HL-60 (cell line): ENCODE data around the gene OR8B8.

ENCODE experiments used
- GABPA ChIP-seq: IDR thresholded peaks from 2 replicates; pipeline ENCODE4 v1.6.1; 2012; ENCODE audit warnings: low read depth
- POLR2AphosphoS5 ChIP-seq: IDR thresholded peaks from 2 replicates; pipeline ENCODE4 v1.6.1; 2012; ENCODE audit warnings: low read depth
- SPI1 ChIP-seq: IDR thresholded peaks from 2 replicates; pipeline ENCODE4 v1.6.1; 2012; ENCODE audit warnings: low read depth, mild to moderate bottlenecking, borderline replicate concordance
- TF ChIP-seq, protein P1 (sequence below): IDR thresholded peaks from one replicate; pipeline ENCODE4 v1.5.1; 2011; ENCODE audit warnings: low read length, control low read depth, inconsistent platforms; ENCODE audit not compliant: insufficient read depth
- TF ChIP-seq, protein P2 (sequence below): IDR thresholded peaks from 2 replicates; pipeline ENCODE4 v1.6.1; 2012; ENCODE audit warnings: low read depth; ENCODE audit not compliant: insufficient replicate concordance

- TF ChIP-seq, protein P1, sequence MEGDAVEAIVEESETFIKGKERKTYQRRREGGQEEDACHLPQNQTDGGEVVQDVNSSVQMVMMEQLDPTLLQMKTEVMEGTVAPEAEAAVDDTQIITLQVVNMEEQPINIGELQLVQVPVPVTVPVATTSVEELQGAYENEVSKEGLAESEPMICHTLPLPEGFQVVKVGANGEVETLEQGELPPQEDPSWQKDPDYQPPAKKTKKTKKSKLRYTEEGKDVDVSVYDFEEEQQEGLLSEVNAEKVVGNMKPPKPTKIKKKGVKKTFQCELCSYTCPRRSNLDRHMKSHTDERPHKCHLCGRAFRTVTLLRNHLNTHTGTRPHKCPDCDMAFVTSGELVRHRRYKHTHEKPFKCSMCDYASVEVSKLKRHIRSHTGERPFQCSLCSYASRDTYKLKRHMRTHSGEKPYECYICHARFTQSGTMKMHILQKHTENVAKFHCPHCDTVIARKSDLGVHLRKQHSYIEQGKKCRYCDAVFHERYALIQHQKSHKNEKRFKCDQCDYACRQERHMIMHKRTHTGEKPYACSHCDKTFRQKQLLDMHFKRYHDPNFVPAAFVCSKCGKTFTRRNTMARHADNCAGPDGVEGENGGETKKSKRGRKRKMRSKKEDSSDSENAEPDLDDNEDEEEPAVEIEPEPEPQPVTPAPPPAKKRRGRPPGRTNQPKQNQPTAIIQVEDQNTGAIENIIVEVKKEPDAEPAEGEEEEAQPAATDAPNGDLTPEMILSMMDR, result no peak
- TF ChIP-seq, protein P2, sequence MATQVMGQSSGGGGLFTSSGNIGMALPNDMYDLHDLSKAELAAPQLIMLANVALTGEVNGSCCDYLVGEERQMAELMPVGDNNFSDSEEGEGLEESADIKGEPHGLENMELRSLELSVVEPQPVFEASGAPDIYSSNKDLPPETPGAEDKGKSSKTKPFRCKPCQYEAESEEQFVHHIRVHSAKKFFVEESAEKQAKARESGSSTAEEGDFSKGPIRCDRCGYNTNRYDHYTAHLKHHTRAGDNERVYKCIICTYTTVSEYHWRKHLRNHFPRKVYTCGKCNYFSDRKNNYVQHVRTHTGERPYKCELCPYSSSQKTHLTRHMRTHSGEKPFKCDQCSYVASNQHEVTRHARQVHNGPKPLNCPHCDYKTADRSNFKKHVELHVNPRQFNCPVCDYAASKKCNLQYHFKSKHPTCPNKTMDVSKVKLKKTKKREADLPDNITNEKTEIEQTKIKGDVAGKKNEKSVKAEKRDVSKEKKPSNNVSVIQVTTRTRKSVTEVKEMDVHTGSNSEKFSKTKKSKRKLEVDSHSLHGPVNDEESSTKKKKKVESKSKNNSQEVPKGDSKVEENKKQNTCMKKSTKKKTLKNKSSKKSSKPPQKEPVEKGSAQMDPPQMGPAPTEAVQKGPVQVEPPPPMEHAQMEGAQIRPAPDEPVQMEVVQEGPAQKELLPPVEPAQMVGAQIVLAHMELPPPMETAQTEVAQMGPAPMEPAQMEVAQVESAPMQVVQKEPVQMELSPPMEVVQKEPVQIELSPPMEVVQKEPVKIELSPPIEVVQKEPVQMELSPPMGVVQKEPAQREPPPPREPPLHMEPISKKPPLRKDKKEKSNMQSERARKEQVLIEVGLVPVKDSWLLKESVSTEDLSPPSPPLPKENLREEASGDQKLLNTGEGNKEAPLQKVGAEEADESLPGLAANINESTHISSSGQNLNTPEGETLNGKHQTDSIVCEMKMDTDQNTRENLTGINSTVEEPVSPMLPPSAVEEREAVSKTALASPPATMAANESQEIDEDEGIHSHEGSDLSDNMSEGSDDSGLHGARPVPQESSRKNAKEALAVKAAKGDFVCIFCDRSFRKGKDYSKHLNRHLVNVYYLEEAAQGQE, result no peak
- TF ChIP-seq POLR2AphosphoS5, result no peak
- TF ChIP-seq SPI1, result no peak
- no peak for TF ChIP-seq GABPA
Measured at GRCh38 chr11:124463324-124463723, 17.8 kb upstream of the OR8B8 start.
